B cell (primary cell): ENCODE data around the gene ADGRB2. TPM values are rescaled to one million over a fixed set of nuclear protein-coding genes. Genes with fewer than 3 reads are reported as not detected.

Experiments
- ATAC-seq: fragments of 200-7000 bp; cut with Tn5 transposase; one replicate; pipeline ENCODE4 v1.10.0; 2021; ENCODE audit warnings: low read depth, mild to moderate bottlenecking, moderate number of reproducible peaks, moderate library complexity
- CTCF ChIA-PET: fragments of 350-600 bp; sonication (Branson Sonifier 250); formaldehyde crosslinking; loops from one replicate; lab custom pipeline; 2021; ENCODE audit warnings: antibody characterized with exemption, inconsistent platforms; lab: Charles Lee
- POLR2A ChIA-PET: fragments of 350-600 bp; sonication (Branson Sonifier 250); formaldehyde crosslinking; loops from one replicate; lab custom pipeline; 2021; ENCODE audit warnings: antibody characterized with exemption; lab: Charles Lee
- DNase-seq: peaks from one replicate; pipeline ENCODE4 v3.0.0; 2013
- H2AFZ ChIP-seq: 2 replicates; pipeline ENCODE4 v1.6.1; 2012; ENCODE audit warnings: mild to moderate bottlenecking, low read depth, low read length; ENCODE audit not compliant: insufficient read depth, poor library complexity, severe bottlenecking
- H3K27ac ChIP-seq, 2 donors: 1 replicate in 1 of 2; 2 replicates in 1 of 2; pipeline ENCODE4 v1.5.1; 2012 to 2013; ENCODE audit warnings: low read length in 2 of 2, mild to moderate bottlenecking in 2 of 2, moderate library complexity in 1 of 2
- H3K27me3 ChIP-seq, 4 experiments: fragments of 200-600 bp in 1 of 4; sonication (generic) in 1 of 4; replicated peaks in 1 of 4; 1 replicate in 2 of 4; 2 replicates in 2 of 4; pipeline versions ENCODE4 v1.6.1 to v1.7.0; 2013 to 2016; ENCODE audit warnings: low read length in 3 of 4, mild to moderate bottlenecking in 2 of 4, mixed read lengths in 1 of 4, moderate library complexity in 1 of 4; ENCODE audit not compliant: insufficient read depth in 4 of 4, control insufficient read depth in 3 of 4; ENCODE audit errors: control extremely low read depth in 1 of 4
- H3K36me3 ChIP-seq, 2 experiments: replicated peaks in 1 of 2; 1 replicate in 1 of 2; 2 replicates in 1 of 2; pipeline versions ENCODE4 v1.6.1 to v1.7.1; 2013; ENCODE audit warnings: low read length in 1 of 2; ENCODE audit not compliant: insufficient read depth in 2 of 2, control insufficient read depth in 1 of 2; ENCODE audit errors: control extremely low read depth in 1 of 2, extremely low read depth in 1 of 2
- H3K4me1 ChIP-seq, 2 donors: fragments of 200-600 bp in 1 of 2; sonication (generic) in 1 of 2; 1 replicate in 1 of 2; 2 replicates in 1 of 2; pipeline versions ENCODE4 v1.5.1 to v1.6.1; 2013 to 2017; ENCODE audit warnings: low read length in 2 of 2; ENCODE audit not compliant: control insufficient read depth in 2 of 2, insufficient read depth in 2 of 2
- H3K4me2 ChIP-seq: replicated peaks from 2 replicates; pipeline ENCODE3; 2012; ENCODE audit warnings: mild to moderate bottlenecking, low read depth, low read length; ENCODE audit not compliant: poor library complexity, severe bottlenecking
- H3K4me3 ChIP-seq, 5 experiments: fragments of 200-600 bp in 1 of 5; sonication (generic) in 1 of 5; 1 replicate in 3 of 5; 2 replicates in 2 of 5; pipeline versions ENCODE4 v1.5.1 to v1.7.0; 2011 to 2016; ENCODE audit warnings: low read length in 4 of 5, mild to moderate bottlenecking in 4 of 5, low read depth in 2 of 5, control low read depth in 1 of 5, moderate library complexity in 1 of 5; ENCODE audit not compliant: insufficient read depth in 1 of 5; ENCODE audit errors: control extremely low read depth in 1 of 5, extremely low read depth in 1 of 5
- H3K79me2 ChIP-seq: fragments of 200-600 bp; sonication (generic); one replicate; pipeline ENCODE4 v1.6.0; 2016; ENCODE audit warnings: low read length; ENCODE audit not compliant: control insufficient read depth, insufficient read depth
- H3K9ac ChIP-seq: fragments of 200-600 bp; sonication (generic); 2 replicates; pipeline ENCODE4 v1.6.1; 2017; ENCODE audit warnings: mild to moderate bottlenecking, low read length, moderate library complexity
- H3K9me3 ChIP-seq, 3 donors: one replicate each; pipeline versions ENCODE4 v1.6.1 to v1.7.1; 2013; ENCODE audit warnings: low read length in 2 of 3; ENCODE audit not compliant: control insufficient read depth in 2 of 3, insufficient read depth in 1 of 3; ENCODE audit errors: control extremely low read depth in 1 of 3
- H4K20me1 ChIP-seq: 2 replicates; pipeline ENCODE4 v1.6.0; 2012; ENCODE audit warnings: mild to moderate bottlenecking, low read length; ENCODE audit not compliant: insufficient read depth, control insufficient read depth, poor library complexity, severe bottlenecking
- H3K27ac Mint-ChIP-seq: one replicate; pipeline ENCODE4 v1.8.0; 2021; ENCODE audit warnings: mixed read lengths
- H3K27me3 Mint-ChIP-seq: one replicate; pipeline ENCODE4 v1.8.0; 2021; ENCODE audit warnings: mixed read lengths
- H3K4me1 Mint-ChIP-seq: one replicate; pipeline ENCODE4 v1.8.0; 2021; ENCODE audit warnings: mixed read lengths
- H3K4me3 Mint-ChIP-seq: one replicate; pipeline ENCODE4 v1.8.0; 2021; ENCODE audit warnings: mixed read lengths
- H3K9me3 Mint-ChIP-seq: one replicate; pipeline ENCODE4 v1.8.0; 2022; ENCODE audit warnings: mixed read lengths; ENCODE audit not compliant: insufficient read depth
- EZH2 ChIP-seq: IDR thresholded peaks from 2 replicates; pipeline ENCODE4 v1.6.1; 2012; ENCODE audit warnings: borderline replicate concordance, low read depth, mild to moderate bottlenecking, moderate library complexity, low read length; ENCODE audit not compliant: insufficient read depth, poor library complexity, severe bottlenecking
- WGBS: methylation state at CpG from one replicate; pipeline ENCODE4 v1.1.5; 2013; ENCODE audit warnings: missing lambda C conversion rate; ENCODE audit not compliant: insufficient coverage; 5-methylcytosine and 5-hydroxymethylcytosine counted together
- intact Hi-C: fragments of 100-400 bp; cut with micrococcal nuclease; formaldehyde crosslinking; loops from one replicate; pipeline ENCODE4 v1.10.0; 2022
- polyA plus RNA-seq: library from polyadenylated mRNA; depleted of rRNA; stranded (reverse); fragments of >200 nt; gene quantifications from 2 replicates; pipeline ENCODE4 v1.2.3, GENCODE V29; 2012
- total RNA-seq, 2 donors: library from RNA; stranded (reverse); fragments of 120-200 nt in 1 of 2; gene quantifications; 1 replicate in 1 of 2; 2 replicates in 1 of 2; pipeline versions ENCODE4 v1.2.3 to v1.2.4, GENCODE V29; 2013 to 2022
- TF ChIP-seq, protein P1 (sequence below): fragments of 200-600 bp; IDR thresholded peaks from one replicate; pipeline ENCODE4 v1.8.0; 2022; ENCODE audit warnings: antibody characterized with exemption, mild to moderate bottlenecking

Gene ADGRB2
- total and polyA plus RNA-seq, 2 donors (not counting 1 experiment from before 2014, with no cell fraction given): 1.9 to 2.7 TPM

DNA sequence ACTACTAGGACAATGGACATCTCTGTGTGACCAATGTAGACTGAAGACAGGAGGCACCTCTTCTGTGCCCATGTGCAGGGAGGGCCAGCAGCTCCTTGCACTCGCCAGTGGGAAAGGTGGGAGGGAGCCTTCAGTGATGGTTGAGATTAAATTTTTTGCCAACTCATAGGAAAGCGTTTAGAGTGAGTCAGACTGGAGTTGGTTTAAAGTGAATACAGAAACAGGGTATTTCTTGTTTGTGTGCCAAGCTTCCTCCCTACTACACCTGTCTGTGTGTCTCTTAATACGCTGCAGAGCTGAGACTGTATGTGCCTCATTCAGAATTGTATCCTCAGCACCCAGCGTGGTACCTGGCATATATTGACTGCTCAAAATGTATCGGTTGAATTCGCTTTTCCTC is 46.8 kb downstream of the ADGRB2 start:
- no peak overlapping the region for H3K4me3 ChIP-seq
- Mint-ChIP-seq H3K9me3 (no peaks in the 10 kb centered on the region), H3K27ac (no peak overlapping the region), H3K27me3 (peaks cover 63% of the 10 kb centered on the region), H3K4me1 (peaks cover 21% of the 10 kb centered on the region), H3K4me3 (no peak overlapping the region)
- H3K4me1 ChIP-seq: peaks cover 19% of the 10 kb centered on the region in 2 donors
- DNase-seq (no peak), ATAC-seq (no peak)
- no peak overlapping the region for H3K27ac ChIP-seq
- peaks cover 0 to 54% (median 10%) of the 10 kb centered on the region in 4 experiments for H3K27me3 ChIP-seq
- H3K9me3 ChIP-seq: peaks cover 0 to 5% (median 0%) of the 10 kb centered on the region in 3 donors
- CTCF ChIA-PET: interaction anchor here (0.6 to 7.1 kb wide), 4 partner anchors 43 to 101 kb away, joined by 3 to 74 read pairs (median 7); no protein-coding TSS in a partner anchor
- 54% methylated on average over 6 of the region's 6 CpGs for WGBS
- H3K9ac ChIP-seq: no peak overlapping the region
- no peak overlapping the region for H3K4me2 ChIP-seq
- no peak overlapping the region for H2AFZ ChIP-seq
- no peaks in the 10 kb centered on the region for H3K36me3 ChIP-seq
- POLR2A ChIA-PET: no interaction called here
- no peaks in the 10 kb centered on the region for H4K20me1 ChIP-seq
- TF ChIP-seq, protein P1, sequence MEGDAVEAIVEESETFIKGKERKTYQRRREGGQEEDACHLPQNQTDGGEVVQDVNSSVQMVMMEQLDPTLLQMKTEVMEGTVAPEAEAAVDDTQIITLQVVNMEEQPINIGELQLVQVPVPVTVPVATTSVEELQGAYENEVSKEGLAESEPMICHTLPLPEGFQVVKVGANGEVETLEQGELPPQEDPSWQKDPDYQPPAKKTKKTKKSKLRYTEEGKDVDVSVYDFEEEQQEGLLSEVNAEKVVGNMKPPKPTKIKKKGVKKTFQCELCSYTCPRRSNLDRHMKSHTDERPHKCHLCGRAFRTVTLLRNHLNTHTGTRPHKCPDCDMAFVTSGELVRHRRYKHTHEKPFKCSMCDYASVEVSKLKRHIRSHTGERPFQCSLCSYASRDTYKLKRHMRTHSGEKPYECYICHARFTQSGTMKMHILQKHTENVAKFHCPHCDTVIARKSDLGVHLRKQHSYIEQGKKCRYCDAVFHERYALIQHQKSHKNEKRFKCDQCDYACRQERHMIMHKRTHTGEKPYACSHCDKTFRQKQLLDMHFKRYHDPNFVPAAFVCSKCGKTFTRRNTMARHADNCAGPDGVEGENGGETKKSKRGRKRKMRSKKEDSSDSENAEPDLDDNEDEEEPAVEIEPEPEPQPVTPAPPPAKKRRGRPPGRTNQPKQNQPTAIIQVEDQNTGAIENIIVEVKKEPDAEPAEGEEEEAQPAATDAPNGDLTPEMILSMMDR: no peak
- TF ChIP-seq EZH2: no peak
- intact Hi-C loops: no loop called here
- H3K79me2 ChIP-seq: no peaks in the 10 kb centered on the region

DNA sequence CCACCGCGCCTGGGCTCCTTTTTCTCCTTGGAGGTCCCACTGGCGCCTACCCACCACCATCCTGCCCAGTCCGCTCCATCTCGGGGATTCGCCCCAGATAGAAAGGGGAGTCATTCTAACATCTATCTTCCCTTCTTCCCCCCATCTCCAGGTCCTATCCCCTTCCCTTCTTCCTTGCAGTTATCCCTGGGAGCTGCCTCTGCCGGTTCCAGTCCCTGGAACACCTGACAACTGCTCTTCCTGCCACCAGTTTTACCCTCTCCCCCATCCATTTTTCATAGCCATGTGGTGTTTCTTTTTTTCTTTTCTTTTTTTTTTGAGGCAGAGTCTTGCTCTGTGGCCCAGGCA is 48.3 kb downstream of the ADGRB2 start:
- Histone ChIP-seq H3K4me3 (peak overlapping the region in 2 of 5 experiments; percentile 53 to 64), H3K27me3 (peaks cover 0 to 49% (median 10%) of the 10 kb centered on the region in 4 experiments), H3K4me1 (peaks cover 19% of the 10 kb centered on the region in 2 donors), H2AFZ (peak overlapping the region; percentile 80), H3K79me2 (no peaks in the 10 kb centered on the region), H3K27ac (no peak overlapping the region), H4K20me1 (no peaks in the 10 kb centered on the region), H3K9me3 (peaks cover 0 to 5% (median 0%) of the 10 kb centered on the region in 3 donors), H3K4me2 (peak overlapping the region; percentile 97), H3K9ac (peak overlapping the region; percentile 64), H3K36me3 (no peaks in the 10 kb centered on the region)
- ChIA-PET POLR2A (no interaction called here), CTCF (interaction anchor here (0.8 to 7.1 kb wide), 9 partner anchors 9 to 289 kb away, joined by 3 to 74 read pairs (median 4); no protein-coding TSS in a partner anchor)
- H3K9me3 Mint-ChIP-seq: no peaks in the 10 kb centered on the region
- H3K27me3 Mint-ChIP-seq: peaks cover 59% of the 10 kb centered on the region
- H3K4me1 Mint-ChIP-seq: peaks cover 21% of the 10 kb centered on the region
- peak overlapping the region; percentile 53 for H3K27ac Mint-ChIP-seq
- 11% methylated on average over 7 of the region's 7 CpGs for WGBS
- TF ChIP-seq, protein P1: peak; percentile 27
- no peak for TF ChIP-seq EZH2
- ATAC-seq (no peak), DNase-seq (no peak)
- H3K4me3 Mint-ChIP-seq: peak overlapping the region; percentile 76
- intact Hi-C loops: no loop called here
